HT1080 (cell line): ENCODE results near the gene KDM1B. TPM values are rescaled to one million over a fixed set of nuclear protein-coding genes. Genes with fewer than 3 reads are reported as not detected.

Experiments
- DNase-seq: peaks from one replicate; pipeline ENCODE4 v3.0.0-alpha.2; 2015; ENCODE audit warnings: low read depth
- polyA plus RNA-seq, 2 experiments: library from polyadenylated mRNA; depleted of rRNA; stranded (reverse); fragments of >200 nt; gene quantifications; 2 replicates each; pipeline ENCODE4 v1.2.3, GENCODE V29; 2015
- total RNA-seq: library from RNA; depleted of rRNA; stranded (reverse); fragments of >200 nt; shearing (Covaris generic); gene quantifications from 2 replicates; pipeline ENCODE4 v1.2.3, GENCODE V29; 2014; rRNA removed

KDM1B gene, protein sequence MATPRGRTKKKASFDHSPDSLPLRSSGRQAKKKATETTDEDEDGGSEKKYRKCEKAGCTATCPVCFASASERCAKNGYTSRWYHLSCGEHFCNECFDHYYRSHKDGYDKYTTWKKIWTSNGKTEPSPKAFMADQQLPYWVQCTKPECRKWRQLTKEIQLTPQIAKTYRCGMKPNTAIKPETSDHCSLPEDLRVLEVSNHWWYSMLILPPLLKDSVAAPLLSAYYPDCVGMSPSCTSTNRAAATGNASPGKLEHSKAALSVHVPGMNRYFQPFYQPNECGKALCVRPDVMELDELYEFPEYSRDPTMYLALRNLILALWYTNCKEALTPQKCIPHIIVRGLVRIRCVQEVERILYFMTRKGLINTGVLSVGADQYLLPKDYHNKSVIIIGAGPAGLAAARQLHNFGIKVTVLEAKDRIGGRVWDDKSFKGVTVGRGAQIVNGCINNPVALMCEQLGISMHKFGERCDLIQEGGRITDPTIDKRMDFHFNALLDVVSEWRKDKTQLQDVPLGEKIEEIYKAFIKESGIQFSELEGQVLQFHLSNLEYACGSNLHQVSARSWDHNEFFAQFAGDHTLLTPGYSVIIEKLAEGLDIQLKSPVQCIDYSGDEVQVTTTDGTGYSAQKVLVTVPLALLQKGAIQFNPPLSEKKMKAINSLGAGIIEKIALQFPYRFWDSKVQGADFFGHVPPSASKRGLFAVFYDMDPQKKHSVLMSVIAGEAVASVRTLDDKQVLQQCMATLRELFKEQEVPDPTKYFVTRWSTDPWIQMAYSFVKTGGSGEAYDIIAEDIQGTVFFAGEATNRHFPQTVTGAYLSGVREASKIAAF
- total RNA-seq, result 13.1 and 25.3 TPM in 2 replicates
- 14.7 and 18.0 TPM in 2 replicates for polyA plus RNA-seq (2015; cell fraction: cytosol; rRNA removed)
- polyA plus RNA-seq (2015; cell fraction: nucleus; rRNA removed), result 10.1 and 10.8 TPM in 2 replicates

DNA sequence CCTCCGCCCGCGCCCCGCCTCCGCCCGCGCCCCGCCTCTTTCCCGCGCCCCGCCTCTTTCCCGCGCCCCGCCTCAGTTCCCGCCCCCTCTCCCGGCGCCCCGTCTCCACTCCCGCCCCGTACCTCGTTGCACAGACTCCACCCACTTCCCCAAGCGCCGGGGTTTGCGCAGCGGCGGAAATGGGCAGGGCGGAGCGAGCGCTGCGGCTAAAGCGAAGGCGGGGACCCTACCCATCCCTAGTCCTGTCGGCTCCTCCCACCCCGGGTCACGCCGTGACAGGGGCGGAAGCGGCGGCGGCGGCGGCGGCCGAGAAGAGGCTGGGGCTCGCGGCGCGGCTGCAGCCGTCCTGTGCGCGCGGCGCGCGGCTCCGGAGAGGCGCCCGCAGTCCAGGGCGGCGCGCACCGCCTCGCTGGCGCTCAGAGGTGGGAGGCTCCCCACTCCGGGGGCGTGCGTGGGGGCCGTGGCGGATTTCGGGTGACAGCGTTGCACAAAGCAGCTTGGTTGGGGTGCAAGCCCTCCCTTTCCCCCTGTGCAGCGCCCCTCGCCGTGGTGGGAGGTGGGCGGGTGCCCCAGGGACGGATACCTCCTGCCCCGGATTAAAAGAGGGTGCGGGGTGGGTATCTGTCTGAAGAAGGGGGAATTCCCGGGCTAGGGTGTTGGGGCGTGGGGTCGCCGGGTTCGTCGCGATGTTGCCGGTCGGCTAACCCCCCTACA, at the start of gene KDM1B:
KDM1B (plus strand) TSS at position 273 of the 714 bp plus-strand sequence. CDS start 4,474 bp downstream, outside the sequence.
- peak; percentile 96 for DNase-seq

DNA sequence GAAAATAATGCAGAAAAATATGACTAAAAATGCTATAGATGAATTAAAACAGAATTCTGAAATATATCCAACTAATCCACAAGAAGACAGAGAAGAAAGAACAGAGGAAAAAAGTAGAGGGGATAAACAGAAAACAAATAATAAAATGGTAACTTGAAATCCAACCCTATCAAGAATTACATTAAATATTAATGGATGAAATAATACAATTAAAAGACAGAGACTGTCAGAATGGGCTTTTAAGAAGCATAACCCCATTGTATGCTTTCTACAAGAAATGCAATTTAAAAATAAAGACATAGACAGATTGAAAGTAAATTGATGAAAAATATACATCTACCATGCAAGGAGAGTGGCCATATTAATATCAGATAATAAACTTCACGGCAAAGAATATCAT, 48.2 kb upstream of the KDM1B start:
- no peak for DNase-seq

DNA sequence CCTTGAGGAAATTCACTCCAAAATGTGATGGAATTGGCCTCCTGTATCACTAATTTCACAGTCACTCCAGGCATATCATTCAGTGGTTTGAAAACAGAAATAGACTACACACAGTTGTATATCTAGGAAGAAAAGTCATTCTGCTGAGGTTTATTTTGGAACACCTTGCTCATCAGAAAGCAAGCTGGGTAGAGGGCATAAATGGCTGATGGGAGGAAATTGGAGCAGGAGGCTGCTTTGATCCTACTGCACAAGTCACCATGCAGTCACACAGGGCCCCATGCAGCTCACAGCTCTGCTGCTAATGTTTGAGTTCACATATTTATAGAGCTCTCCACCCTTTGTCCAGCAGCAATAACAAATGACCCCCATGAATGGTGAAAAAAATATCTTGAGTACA, 45.1 kb upstream of the KDM1B start:
- peak; percentile 7 for DNase-seq

DNA sequence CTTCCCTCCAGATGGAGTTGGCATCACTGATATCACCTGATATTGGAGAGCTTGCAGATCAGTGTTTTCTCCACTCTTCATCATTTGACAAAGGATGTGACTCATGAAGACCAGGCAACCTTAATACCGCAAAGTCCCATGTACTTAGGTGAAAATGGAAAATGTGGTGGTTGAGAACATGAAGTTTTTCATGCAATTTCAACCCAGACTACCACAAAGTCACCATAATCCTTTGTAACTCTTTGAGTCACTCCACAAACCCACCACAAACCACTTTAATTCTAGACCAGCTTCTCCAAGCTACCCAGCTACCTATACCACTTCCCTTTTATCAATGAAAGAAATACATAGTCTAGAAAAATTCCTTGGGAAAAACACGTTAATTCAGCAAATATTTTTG, 39.9 kb upstream of the KDM1B start:
- DNase-seq, result peak; percentile 97

DNA sequence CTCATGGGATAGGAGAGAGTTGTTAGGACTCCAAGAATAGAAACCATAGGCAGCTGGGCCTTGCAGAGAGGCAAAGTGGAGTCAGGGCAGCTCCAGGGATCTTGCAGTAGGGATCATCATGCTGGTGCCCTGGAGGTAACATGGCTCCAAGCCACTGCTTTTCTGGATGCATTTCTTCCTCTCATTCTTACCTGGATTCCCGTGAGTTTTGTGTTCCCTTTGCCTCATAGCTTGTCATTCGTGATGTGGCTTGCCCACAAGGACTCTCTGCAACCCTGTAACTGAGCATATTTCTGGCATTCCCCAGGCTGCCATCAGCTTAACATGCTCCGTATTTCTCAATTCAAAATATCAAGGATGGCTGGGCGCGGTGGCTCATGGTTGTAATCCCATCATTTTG, 38.1 kb upstream of the KDM1B start:
- DNase-seq, result no peak

DNA sequence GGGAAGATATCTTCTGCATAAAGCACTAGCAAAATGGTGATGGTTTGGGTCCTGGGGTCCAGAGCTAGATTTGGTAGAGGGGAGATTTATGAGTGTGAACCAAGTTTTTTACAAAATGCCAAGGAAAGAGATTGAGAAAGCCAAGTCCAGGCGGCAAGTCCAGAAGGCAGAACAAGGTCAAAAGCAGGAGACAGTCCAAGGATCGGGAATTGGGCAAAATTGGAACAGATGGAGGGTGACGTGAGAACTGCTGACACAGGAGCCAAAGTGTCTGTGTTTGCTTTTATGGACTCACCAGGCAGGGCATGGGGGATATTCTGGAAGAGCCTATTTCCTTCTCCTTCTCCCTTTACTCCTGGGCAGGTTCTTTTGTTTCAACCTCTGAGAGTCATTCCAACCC, 36.9 kb upstream of the KDM1B start:
- no peak for DNase-seq

DNA sequence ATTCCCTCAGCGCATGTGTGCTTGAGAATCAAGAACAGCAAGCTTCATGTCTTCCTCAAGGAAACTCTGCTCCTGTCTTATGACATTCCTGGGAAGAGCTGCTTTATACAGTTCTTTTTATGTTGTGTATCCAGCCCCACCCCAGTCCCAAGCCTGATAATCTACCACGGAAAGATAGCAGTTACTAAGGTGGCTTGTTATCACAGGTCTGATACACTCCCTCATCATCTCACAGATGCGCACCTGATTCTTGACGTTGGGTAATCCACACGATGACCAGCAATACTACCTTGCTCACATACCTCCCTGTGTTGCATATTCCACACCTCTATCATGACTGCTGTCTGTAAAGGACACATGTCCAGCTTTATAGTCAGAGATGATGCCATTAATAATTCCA, 36.0 kb upstream of the KDM1B start:
- DNase-seq, result no peak

DNA sequence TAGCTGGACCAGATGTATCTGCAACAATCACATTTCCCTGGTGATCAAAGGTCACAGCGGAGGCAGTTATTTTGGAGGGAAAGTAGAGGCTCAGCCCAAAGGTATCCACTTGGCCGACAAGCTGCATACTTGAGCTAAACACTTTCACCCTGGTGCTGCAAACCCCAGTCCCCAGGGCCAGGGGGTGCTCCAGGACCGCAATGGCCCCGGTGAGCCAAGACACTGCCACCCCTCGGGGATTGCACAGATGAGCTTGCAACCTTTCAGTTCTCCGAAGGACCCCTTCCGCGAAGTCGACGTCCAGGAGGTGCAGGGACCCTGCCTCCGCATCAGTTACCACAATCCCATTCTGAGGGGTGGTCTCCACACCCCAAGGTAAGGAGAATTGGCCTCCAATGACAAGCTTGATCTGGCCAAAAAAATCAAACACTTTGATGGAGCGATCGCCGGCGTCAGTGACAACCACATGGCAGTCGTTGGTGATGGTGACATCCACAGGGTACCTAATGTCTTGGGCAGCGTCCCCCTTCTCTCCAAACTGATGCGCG, 33.6 kb upstream of the KDM1B start:
- no peak for DNase-seq

DNA sequence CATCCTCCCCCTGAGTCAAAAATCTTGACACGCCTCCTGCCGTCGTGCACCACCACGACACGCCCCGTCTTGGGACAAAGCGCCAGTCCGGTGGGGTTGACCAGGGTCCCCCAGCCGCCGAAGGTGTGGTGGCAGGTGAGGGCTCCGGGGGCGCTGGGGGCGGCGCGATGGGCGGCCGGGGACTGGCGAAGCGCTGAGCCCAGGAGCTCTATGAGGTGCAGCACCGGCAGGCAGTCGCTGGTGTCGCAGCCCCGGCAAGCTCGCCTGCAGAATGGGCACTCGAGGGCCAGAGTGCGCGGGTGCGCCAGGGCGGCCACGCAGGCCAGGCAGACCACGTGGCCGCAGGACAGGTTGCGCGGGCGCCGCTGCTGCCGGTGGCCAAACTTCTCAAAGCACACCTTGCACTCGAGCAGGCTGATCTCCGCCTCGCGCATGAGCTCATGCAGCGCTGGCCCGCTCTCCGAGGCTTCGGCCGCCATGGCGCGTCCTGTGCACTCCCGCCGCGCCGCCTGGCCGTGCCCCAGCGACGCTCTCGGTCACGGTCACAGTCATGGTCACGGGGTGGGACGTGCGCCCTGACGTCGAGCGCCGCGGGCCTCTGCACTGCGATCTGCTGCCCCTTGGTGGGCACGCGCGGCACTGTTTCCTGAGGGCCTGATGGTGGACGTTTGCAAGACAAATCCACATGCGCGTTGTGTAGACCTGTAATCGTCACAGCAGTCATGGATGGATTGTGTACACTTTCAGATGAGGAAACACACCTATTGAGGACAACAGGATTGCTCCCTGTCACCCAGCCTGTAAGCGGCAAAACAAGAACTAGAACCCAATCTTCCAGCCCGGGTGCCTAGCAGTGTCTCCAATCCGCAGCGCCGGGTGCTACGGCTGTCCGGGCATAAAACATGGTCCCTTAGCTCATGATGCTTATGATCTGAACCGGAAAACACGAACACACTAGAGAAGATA, 32.8 kb upstream of the KDM1B start, which contains the start of gene NHLRC1:
NHLRC1 (minus strand) TSS at position 550 of the 966 bp plus-strand sequence; CDS start at position 479, 71 bp downstream.
- peak; percentile 60 for DNase-seq

DNA sequence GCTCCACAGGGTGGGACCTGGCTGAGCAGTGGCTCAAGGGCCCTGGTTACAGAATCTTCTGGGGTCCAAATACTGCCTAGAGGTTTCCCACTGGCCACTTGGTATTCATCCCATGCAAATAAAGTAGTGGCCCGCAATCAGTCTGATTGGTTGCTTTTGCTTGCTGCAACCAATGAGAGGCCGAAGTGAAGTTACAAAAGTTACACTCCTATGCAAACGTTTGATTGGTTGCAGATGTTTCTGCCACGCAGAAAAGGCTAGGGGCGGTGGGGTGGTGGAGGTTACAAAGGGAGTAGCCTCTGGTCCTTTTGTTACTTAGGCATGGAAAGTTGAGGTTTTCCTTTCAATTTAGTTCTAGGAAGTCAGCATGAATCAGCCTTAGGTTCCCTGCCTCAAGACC, 29.1 kb upstream of the KDM1B start:
- no peak for DNase-seq

DNA sequence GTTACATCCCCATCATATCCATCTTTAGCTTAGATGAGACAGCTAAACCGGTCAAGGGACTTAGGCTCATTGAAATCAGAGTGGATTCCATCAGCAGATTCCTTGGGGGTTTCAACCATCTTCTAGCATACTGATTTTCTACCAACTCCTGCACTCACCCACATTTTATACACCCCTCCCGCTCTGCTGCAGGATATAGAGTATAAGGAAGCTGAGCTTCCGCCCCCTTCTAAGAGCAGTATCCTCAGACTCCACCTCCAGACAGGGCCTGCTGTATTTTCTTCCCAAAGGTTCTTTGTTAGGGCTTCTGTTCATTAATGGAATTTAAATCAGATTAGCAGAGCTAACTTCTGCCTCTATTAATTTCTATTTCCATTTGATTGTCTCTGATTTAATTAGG, 22.9 kb upstream of the KDM1B start:
- DNase-seq, result no peak

DNA sequence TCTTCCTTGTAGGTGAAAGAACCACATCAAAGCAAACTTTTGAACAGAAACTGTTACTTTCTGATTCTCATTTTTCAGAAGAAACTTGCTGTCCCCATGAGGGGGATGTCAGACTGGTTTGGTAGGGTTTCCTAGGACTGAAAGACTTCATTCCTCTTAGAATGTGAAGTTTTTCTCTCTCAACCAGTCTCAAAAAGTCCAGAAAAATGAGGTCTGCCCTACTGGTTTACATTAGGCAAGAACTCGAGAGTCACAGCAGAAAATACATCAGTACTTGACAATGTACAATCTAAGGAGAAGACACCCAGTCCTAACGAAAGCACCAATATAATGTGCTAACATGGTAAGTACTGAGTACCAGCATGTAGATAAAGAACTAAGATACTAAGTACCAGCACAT, 20.1 kb upstream of the KDM1B start:
- DNase-seq, result no peak

DNA sequence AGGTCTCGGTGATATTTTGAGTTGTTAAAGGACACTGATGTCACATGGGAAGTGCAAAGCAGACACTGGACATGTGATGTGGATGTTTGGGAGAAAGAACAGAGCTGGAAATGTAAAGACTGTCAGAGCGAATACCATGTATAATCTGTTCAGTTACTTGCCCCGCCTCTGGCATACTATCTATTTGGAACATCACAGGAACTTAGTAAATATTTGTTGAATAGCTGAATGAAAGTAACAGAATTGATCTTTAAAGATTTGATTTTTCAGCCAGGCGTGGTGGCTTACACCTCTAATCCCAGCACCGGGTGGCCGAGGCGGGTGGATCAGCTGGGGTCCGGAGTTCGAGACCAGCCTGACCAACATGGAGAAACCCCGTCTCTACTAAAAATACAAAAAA, 19.0 kb upstream of the KDM1B start:
- DNase-seq, result no peak

DNA sequence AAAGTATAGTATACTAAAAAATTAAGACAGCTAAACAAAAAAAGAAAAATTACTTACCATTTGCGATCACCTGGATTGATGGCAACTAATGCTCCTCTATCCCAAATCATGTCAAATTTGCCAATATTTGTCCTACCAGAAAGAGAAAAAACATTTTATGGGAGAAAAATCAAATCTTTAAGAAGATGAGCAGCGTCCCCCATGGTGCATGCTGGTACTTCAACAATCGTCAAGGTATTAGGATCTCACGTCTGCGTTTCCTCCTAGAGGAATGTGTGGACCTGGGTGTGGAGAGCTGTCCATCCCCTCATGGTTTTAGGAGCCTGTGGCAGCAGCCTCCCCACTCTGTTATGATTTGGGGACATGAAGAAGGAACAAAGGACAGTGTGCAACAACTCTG, 16.3 kb upstream of the KDM1B start:
- no peak for DNase-seq

DNA sequence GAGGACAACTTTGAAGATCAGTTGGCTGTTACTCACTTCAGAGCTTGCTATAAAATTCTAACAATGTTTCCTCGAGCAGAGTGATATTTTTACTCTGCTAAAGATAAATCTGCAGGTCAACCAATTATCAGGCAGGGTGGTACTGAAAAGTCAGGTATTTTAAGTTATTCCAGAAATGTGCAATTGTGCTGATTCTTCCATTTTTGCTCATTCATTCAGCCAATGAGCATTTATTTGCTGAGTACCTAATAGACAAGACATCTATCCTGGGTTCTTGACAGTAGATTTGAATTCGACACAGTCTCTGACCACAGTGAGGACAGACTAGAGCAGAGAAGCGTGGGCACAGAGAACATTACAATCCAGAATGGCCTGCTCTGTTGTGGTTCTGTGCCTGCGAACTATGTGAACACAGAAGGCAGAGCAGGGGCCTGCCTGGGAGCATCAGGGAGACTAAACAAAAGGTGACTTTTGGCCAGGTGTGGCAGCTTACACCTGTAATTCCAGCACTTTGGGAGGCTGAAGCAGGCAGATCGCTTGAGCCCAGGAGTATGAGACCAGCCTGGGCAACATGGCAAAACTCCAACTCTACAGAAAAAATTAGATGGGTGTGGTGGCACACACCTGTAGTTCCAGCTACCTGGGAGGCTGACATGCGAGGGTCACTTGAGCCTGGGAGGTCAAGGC, 15.1 kb upstream of the KDM1B start:
- DNase-seq, result no peak

DNA sequence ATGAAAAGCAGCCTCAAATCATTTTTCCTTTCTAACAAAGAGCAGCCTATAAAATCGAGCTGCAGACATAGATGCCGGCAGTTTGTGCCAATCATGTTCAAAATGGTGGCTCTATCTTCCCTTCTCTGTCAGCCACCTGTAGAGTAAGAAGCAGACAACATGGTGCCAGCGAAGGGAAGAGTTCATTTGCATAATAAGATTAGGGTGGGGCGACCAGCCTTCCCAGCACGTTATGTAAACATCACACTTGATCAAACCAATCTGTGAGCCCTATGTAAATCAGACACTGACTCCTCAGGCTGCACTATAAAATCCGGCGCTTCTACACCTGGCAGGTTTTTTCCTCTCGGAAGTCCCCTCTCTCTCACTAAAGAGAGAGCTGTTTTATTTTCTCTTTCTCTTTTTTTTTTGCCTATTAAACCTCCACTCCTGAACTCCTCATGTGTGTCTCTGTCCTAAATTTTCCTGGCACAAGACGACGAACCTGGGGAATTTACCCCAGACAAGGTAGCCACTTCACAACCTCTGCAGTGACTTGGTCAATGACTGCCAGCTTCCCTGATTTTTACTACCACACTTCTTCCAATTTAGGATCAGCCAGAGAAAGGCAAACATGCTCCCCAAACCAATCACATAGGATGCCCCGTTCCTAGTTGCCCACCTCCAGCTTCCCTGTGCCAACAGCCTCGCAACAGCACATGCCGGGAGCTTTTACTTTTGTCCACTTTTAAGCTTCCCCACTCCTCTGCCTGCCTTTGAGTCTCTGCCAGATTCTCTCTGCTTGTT, 13.2 kb upstream of the KDM1B start:
- DNase-seq, result no peak

DNA sequence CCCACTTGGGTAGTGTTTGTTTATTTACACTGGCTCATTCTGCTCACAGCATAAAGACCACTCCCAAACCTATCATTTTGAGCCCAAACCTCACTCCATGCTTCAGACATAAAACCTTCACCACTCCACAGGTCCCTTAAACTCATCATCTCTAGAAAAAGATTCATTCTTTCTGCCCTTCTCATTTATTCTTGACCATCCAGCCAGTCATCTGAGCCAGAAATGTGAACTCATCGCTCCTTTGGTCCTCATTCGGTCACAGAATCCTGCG, 12.7 kb upstream of the KDM1B start:
- DNase-seq, result no peak

DNA sequence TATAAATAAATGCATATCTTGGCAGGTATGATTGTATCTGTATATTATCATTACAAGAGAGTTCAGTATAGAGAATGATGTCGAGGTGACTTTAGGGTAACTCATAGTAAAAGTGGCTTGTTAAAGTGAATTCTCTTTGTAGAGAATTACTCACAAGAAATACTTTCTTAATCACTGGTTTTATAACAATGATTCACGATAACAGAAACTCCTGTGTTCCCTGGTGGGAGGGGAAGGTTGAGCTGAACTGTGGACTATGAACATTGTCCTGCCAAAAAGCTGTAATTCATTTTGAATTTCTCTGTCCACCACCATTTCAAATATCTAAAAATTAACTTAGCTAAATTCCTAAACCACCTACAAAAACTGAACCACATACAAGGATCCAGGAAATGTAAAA, 8.1 kb upstream of the KDM1B start:
- peak; percentile 65 for DNase-seq

DNA sequence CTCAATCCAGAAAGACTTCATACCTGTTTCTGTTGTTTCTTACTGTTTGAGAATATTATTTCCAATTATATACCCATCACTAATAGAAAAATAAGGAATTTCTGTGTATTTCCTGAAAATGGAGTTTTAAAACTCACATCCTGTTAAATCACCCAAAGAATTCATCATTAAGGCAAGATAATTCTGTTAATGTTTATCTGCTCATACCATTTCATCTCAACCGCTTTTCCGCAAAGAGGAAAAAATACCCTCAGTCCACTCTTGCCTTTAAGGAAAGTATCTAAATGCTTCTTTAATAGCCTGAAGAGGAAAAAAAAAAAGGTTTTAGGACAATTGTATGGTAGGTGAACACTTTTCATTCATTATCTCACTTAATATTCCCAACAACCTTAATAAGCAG, 7.6 kb upstream of the KDM1B start:
- DNase-seq, result no peak
